Tibial nerve (tissue), 4 donors: ENCODE results near the gene CD6.

Source experiments
- EP300 ChIP-seq, 2 donors: sonication (generic); formaldehyde crosslinking; IDR thresholded peaks; one replicate each; pipeline ENCODE4 v1.6.1; 2017; ENCODE audit warnings: antibody characterized with exemption in 2 of 2, mild to moderate bottlenecking in 1 of 2
- POLR2A ChIP-seq, 2 donors: fragments of 450-650 bp; IDR thresholded peaks; one replicate each; pipeline ENCODE4 v1.6.1; 2017; ENCODE audit warnings: antibody characterized with exemption in 2 of 2, mild to moderate bottlenecking in 2 of 2, moderate library complexity in 2 of 2
- TF ChIP-seq, protein P1 (sequence below), 5 experiments: fragments of 200-600 bp in 3 of 5; fragments of 450-650 bp in 2 of 5; sonication (generic) in 3 of 5; IDR thresholded peaks; one replicate each; pipeline ENCODE4 v1.5.1; 2016 to 2019; ENCODE audit warnings: antibody characterized with exemption in 5 of 5, mild to moderate bottlenecking in 3 of 5, moderate library complexity in 2 of 5

DNA sequence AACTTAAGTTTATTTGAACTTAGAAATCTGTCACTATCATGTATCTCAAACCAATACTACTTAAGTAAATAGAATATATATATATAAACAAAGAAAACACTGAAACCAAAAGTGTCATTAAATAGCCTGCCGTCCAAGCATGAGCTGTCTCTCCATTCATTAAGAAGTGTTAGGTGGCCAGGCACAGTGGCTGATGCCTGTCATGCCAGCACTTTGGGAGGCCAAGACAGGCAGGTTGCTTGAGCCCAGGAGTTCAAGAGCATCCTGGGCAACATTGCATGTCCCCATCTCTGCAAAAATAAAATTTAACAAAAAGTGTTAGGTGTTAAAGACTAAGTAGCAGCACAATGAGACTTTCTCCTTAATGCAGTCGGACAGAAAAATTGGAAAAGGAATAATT is 14.0 kb downstream of the CD6 start:
- TF ChIP-seq, protein P1, sequence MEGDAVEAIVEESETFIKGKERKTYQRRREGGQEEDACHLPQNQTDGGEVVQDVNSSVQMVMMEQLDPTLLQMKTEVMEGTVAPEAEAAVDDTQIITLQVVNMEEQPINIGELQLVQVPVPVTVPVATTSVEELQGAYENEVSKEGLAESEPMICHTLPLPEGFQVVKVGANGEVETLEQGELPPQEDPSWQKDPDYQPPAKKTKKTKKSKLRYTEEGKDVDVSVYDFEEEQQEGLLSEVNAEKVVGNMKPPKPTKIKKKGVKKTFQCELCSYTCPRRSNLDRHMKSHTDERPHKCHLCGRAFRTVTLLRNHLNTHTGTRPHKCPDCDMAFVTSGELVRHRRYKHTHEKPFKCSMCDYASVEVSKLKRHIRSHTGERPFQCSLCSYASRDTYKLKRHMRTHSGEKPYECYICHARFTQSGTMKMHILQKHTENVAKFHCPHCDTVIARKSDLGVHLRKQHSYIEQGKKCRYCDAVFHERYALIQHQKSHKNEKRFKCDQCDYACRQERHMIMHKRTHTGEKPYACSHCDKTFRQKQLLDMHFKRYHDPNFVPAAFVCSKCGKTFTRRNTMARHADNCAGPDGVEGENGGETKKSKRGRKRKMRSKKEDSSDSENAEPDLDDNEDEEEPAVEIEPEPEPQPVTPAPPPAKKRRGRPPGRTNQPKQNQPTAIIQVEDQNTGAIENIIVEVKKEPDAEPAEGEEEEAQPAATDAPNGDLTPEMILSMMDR (IDR thresholded peaks at IDR 0.05): no peak
- TF ChIP-seq POLR2A (IDR thresholded peaks at IDR 0.05): no peak
- TF ChIP-seq EP300 (IDR thresholded peaks at IDR 0.05): no peak
